Measurements from ENCODE around the gene OR13D1.

The OR13D1 gene

GRCh38 chr9:104725014-104725413 lies 30.7 kb downstream of the OR13D1 start:
- Histone ChIP-seq H3K9me3 (ENCODE audit: insufficient read depth, low read depth, low read length) (peaks cover 3% of the 10 kb centered on the region), H4K8ac (ENCODE audit: low read depth, low read length) (no peak overlapping the region), H3K36me3 (ENCODE audit: control insufficient read depth in 1 of 2, insufficient read depth in 2 of 2, low read length in 2 of 2) (no peaks in the 10 kb centered on the region), H3K4me1 (ENCODE audit: control insufficient read depth in 1 of 2, insufficient read depth in 2 of 2, low read length in 2 of 2) (no peaks in the 10 kb centered on the region), H2BK12ac (ENCODE audit: low read length) (no peak overlapping the region), H3K27ac (ENCODE audit: low read depth, low read length) (no peak overlapping the region), H3K23ac (ENCODE audit: low read length) (no peak overlapping the region), H2BK5ac (ENCODE audit: low read depth, low read length, poor library complexity) (no peak overlapping the region), H3K4me3 (ENCODE audit: low read depth, low read length) (no peak overlapping the region), H2AFZ (ENCODE audit: insufficient read depth, low read length, poor library complexity) (no peak overlapping the region), H3K14ac (ENCODE audit: low read length) (no peak overlapping the region), H3K79me1 (ENCODE audit: low read length) (no peaks in the 10 kb centered on the region), H3K4ac (ENCODE audit: low read depth, low read length) (no peak overlapping the region), H2AK5ac (ENCODE audit: low read length) (no peak overlapping the region), H4K91ac (ENCODE audit: low read depth, low read length) (no peak overlapping the region), H3K9ac (ENCODE audit: low read length) (no peak overlapping the region), H2BK120ac (ENCODE audit: insufficient read depth, low read length, poor library complexity) (no peak overlapping the region), H4K12ac (ENCODE audit: low read depth, low read length) (no peak overlapping the region), H3K18ac (ENCODE audit: low read length) (no peak overlapping the region), H3K4me2 (ENCODE audit: low read length) (no peak overlapping the region), H3K27me3 (ENCODE audit: insufficient read depth, low read length) (no peaks in the 10 kb centered on the region), H3K79me2 (ENCODE audit: control insufficient read depth, insufficient read depth, low read length, poor library complexity) (no peaks in the 10 kb centered on the region)
- no CpG with 5 or more reads among the region's 5 CpGs for WGBS (ENCODE audit: extremely low coverage, insufficient coverage, insufficient read length)
- no peak for DNase-seq

DNA sequence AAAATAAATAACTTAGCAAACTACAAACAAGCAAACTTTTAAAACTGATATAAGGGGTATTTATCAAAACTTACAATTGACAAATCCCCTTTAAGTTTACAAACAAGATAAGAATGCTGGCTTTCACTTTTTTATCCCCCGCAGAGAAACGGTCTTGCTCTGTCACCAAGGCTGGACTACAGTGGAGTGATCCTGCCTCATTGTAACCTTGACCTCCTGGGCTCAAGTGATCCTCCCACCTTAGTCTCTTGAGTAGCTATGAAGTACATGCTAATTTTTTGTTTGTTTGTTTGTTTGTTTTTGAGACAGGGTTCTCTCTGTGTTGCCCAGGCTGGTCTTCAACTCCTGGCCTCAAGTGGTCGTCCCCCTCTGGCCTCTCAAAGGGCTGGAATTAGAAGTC lies 44.1 kb downstream of the OR13D1 start:
- WGBS (ENCODE audit: extremely low coverage, insufficient coverage, insufficient read length), result no CpG with 5 or more reads among the region's 3 CpGs

DNA sequence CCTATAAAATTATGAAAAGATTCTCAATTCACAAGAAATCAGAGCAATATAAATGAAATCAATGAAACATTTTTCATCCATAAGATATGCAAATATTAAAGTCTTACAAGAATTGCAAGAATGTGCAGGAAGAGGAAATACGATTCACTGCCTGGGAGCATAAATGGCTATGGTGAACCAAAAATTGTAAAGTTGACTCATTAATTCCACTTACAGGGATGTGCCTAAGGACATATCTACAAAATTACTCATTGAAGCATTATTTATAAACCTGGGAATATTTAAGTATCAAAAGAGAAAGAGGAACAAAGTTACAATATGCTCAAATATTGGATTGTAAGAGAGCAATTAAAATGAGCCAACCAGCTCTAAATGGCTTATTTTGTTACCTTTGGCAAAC lies 46.3 kb downstream of the OR13D1 start:
- no peaks in the 10 kb centered on the region for H3K79me1 ChIP-seq (ENCODE audit: low read length)

More for the DNA sequence above, 44.1 kb downstream of the OR13D1 start:
- DNase-seq, result no peak
- no peak overlapping the region for H2AK5ac ChIP-seq (ENCODE audit: low read length)
- H4K12ac ChIP-seq (ENCODE audit: low read depth, low read length), result no peak overlapping the region
- no peaks in the 10 kb centered on the region for H3K4me1 ChIP-seq (ENCODE audit: control insufficient read depth in 1 of 2, insufficient read depth in 2 of 2, low read length in 2 of 2)
- H3K4ac ChIP-seq (ENCODE audit: low read depth, low read length), result no peak overlapping the region
- no peak overlapping the region for H2AFZ ChIP-seq (ENCODE audit: insufficient read depth, low read length, poor library complexity)
- H3K9ac ChIP-seq (ENCODE audit: low read length), result no peak overlapping the region
- H3K9me3 ChIP-seq (ENCODE audit: insufficient read depth, low read depth, low read length), result no peaks in the 10 kb centered on the region
- H3K23ac ChIP-seq (ENCODE audit: low read length), result no peak overlapping the region
- H4K91ac ChIP-seq (ENCODE audit: low read depth, low read length), result no peak overlapping the region
- no peak overlapping the region for H3K27ac ChIP-seq (ENCODE audit: low read depth, low read length)
- no peak overlapping the region for H2BK12ac ChIP-seq (ENCODE audit: low read length)
- no peaks in the 10 kb centered on the region for H3K36me3 ChIP-seq (ENCODE audit: control insufficient read depth in 1 of 2, insufficient read depth in 2 of 2, low read length in 2 of 2)
- H3K4me2 ChIP-seq (ENCODE audit: low read length), result no peak overlapping the region
- H4K8ac ChIP-seq (ENCODE audit: low read depth, low read length), result no peak overlapping the region
- H3K4me3 ChIP-seq (ENCODE audit: low read depth, low read length), result no peak overlapping the region
- no peaks in the 10 kb centered on the region for H3K79me1 ChIP-seq (ENCODE audit: low read length)
- no peaks in the 10 kb centered on the region for H3K27me3 ChIP-seq (ENCODE audit: insufficient read depth, low read length)
- no peak overlapping the region for H3K14ac ChIP-seq (ENCODE audit: low read length)
- no peak overlapping the region for H3K18ac ChIP-seq (ENCODE audit: low read length)
- no peak overlapping the region for H2BK5ac ChIP-seq (ENCODE audit: low read depth, low read length, poor library complexity)
- no peak overlapping the region for H2BK120ac ChIP-seq (ENCODE audit: insufficient read depth, low read length, poor library complexity)
- no peaks in the 10 kb centered on the region for H3K79me2 ChIP-seq (ENCODE audit: control insufficient read depth, insufficient read depth, low read length, poor library complexity)

DNA sequence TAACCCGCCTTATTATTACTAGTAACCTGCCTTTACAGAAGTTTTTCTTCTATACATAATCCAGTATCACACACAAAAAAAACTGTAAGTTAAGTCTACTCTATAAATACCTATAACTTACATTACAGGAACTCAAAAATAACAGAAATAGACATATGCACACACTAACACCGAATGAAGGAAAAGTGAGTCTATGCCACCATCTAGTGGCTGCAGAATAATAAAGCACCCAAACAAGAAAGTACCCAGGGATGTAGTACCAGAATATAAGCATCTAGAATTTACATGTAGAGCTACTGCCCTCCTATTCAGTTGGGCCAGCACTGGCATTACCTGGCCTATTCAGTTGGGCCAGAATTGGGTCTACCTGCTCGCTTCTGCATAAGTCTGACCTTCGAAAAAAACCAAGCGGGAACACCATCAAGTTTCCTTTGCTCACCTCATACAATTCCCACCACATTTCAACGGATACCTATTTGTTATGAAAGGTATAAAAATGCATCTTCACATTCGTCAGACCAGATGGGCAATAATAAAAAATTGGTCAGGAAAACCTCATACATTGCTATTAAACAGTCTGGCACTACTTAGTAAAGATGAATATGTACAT lies 49.2 kb downstream of the OR13D1 start:
- H2BK120ac ChIP-seq (ENCODE audit: insufficient read depth, low read length, poor library complexity), result no peak overlapping the region
- DNase-seq, result peak; percentile 8 to 80

More for the DNA sequence above, 46.3 kb downstream of the OR13D1 start:
- H3K18ac ChIP-seq (ENCODE audit: low read length), result no peak overlapping the region
- no peaks in the 10 kb centered on the region for H3K9me3 ChIP-seq (ENCODE audit: insufficient read depth, low read depth, low read length)
- no peak overlapping the region for H2BK12ac ChIP-seq (ENCODE audit: low read length)
- no peak overlapping the region for H2BK5ac ChIP-seq (ENCODE audit: low read depth, low read length, poor library complexity)
- H3K9ac ChIP-seq (ENCODE audit: low read length), result no peak overlapping the region
- H2AFZ ChIP-seq (ENCODE audit: insufficient read depth, low read length, poor library complexity), result no peak overlapping the region
- no peak overlapping the region for H3K14ac ChIP-seq (ENCODE audit: low read length)
- H3K4me1 ChIP-seq (ENCODE audit: control insufficient read depth in 1 of 2, insufficient read depth in 2 of 2, low read length in 2 of 2), result no peaks in the 10 kb centered on the region
- no peak overlapping the region for H3K27ac ChIP-seq (ENCODE audit: low read depth, low read length)
- H3K4ac ChIP-seq (ENCODE audit: low read depth, low read length), result no peak overlapping the region
- no peaks in the 10 kb centered on the region for H3K79me2 ChIP-seq (ENCODE audit: control insufficient read depth, insufficient read depth, low read length, poor library complexity)
- H3K27me3 ChIP-seq (ENCODE audit: insufficient read depth, low read length), result no peaks in the 10 kb centered on the region
- H3K23ac ChIP-seq (ENCODE audit: low read length), result no peak overlapping the region
- no peak overlapping the region for H4K12ac ChIP-seq (ENCODE audit: low read depth, low read length)
- H3K4me2 ChIP-seq (ENCODE audit: low read length), result no peak overlapping the region
- WGBS (ENCODE audit: extremely low coverage, insufficient coverage, insufficient read length), result no CpG with 5 or more reads among the region's 1 CpG
- no peak overlapping the region for H3K4me3 ChIP-seq (ENCODE audit: low read depth, low read length)
- H3K36me3 ChIP-seq (ENCODE audit: control insufficient read depth in 1 of 2, insufficient read depth in 2 of 2, low read length in 2 of 2), result no peaks in the 10 kb centered on the region
- no peak overlapping the region for H4K91ac ChIP-seq (ENCODE audit: low read depth, low read length)
- no peak overlapping the region for H2BK120ac ChIP-seq (ENCODE audit: insufficient read depth, low read length, poor library complexity)
- H2AK5ac ChIP-seq (ENCODE audit: low read length), result no peak overlapping the region
- no peak for DNase-seq
- no peak overlapping the region for H4K8ac ChIP-seq (ENCODE audit: low read depth, low read length)

More for the DNA sequence above, 49.2 kb downstream of the OR13D1 start:
- H2BK5ac ChIP-seq (ENCODE audit: low read depth, low read length, poor library complexity), result no peak overlapping the region
- no peak overlapping the region for H3K23ac ChIP-seq (ENCODE audit: low read length)
- no peak overlapping the region for H3K18ac ChIP-seq (ENCODE audit: low read length)
- H3K9ac ChIP-seq (ENCODE audit: low read length), result peak overlapping the region; percentile 63
- no peak overlapping the region for H2AK5ac ChIP-seq (ENCODE audit: low read length)
- H3K27ac ChIP-seq (ENCODE audit: low read depth, low read length), result no peak overlapping the region
- peaks cover 9% of the 10 kb centered on the region for H3K79me1 ChIP-seq (ENCODE audit: low read length)
- H3K36me3 ChIP-seq (ENCODE audit: control insufficient read depth in 1 of 2, insufficient read depth in 2 of 2, low read length in 2 of 2), result no peaks in the 10 kb centered on the region
- no peak overlapping the region for H3K4me2 ChIP-seq (ENCODE audit: low read length)
- no peak overlapping the region for H2BK12ac ChIP-seq (ENCODE audit: low read length)
- no peak overlapping the region for H4K91ac ChIP-seq (ENCODE audit: low read depth, low read length)
- no peak overlapping the region for H3K4me3 ChIP-seq (ENCODE audit: low read depth, low read length)
- peaks cover 6% of the 10 kb centered on the region for H3K79me2 ChIP-seq (ENCODE audit: control insufficient read depth, insufficient read depth, low read length, poor library complexity)
- no peak overlapping the region for H4K12ac ChIP-seq (ENCODE audit: low read depth, low read length)
- H4K8ac ChIP-seq (ENCODE audit: low read depth, low read length), result no peak overlapping the region
- H3K4ac ChIP-seq (ENCODE audit: low read depth, low read length), result no peak overlapping the region
- no peaks in the 10 kb centered on the region for H3K9me3 ChIP-seq (ENCODE audit: insufficient read depth, low read depth, low read length)
- H3K4me1 ChIP-seq (ENCODE audit: control insufficient read depth in 1 of 2, insufficient read depth in 2 of 2, low read length in 2 of 2), result no peaks in the 10 kb centered on the region
- no peak overlapping the region for H2AFZ ChIP-seq (ENCODE audit: insufficient read depth, low read length, poor library complexity)
- no peak overlapping the region for H3K14ac ChIP-seq (ENCODE audit: low read length)
- no CpG with 5 or more reads among the region's 7 CpGs for WGBS (ENCODE audit: extremely low coverage, insufficient coverage, insufficient read length)
- no peaks in the 10 kb centered on the region for H3K27me3 ChIP-seq (ENCODE audit: insufficient read depth, low read length)

Measured in trophoblast cell (in vitro differentiated cells and primary cell).